PC-3 (cell line): Measurements from ENCODE around the gene CLIC4. TPM values are rescaled to one million over a fixed set of nuclear protein-coding genes. Genes with fewer than 3 reads are reported as not detected.
A peak's percentile ranks its signal among the peaks of the same experiment; 100 is the strongest.

Experiments used
- ATAC-seq: fragments of 200-7000 bp; cut with Tn5 transposase; 2 replicates; pipeline ENCODE4 v1.9.1; 2020; ENCODE audit warnings: mild to moderate bottlenecking, moderate library complexity
- BruUV-seq: library from RNA; stranded (reverse); fragments of 400-500 nt; replicated peaks from 2 replicates; lab custom pipeline; 2021; lab: Mats Ljungman, UMichigan
- CTCF ChIA-PET: fragments of 300-600 bp; sonication (Branson Sonifier 250); formaldehyde crosslinking; loops from one replicate; lab custom pipeline; 2022; ENCODE audit warnings: antibody characterized with exemption; lab: Charles Lee
- POLR2A ChIA-PET: fragments of 300-600 bp; sonication (Branson Sonifier 250); formaldehyde crosslinking; loops from one replicate; lab custom pipeline; 2022; ENCODE audit warnings: antibody characterized with exemption; ENCODE audit not compliant: unreplicated experiment; lab: Charles Lee
- DNase-seq: peaks from one replicate; pipeline ENCODE4 v3.0.0-alpha.2; 2015
- H2AFZ ChIP-seq: fragments of 300-600 bp; sonication (generic); 2 replicates; pipeline ENCODE4 v1.6.0; 2016; ENCODE audit warnings: antibody characterized with exemption, low read length
- H3F3A ChIP-seq: fragments of 300-600 bp; sonication (generic); one replicate; pipeline ENCODE4 v1.6.0; 2017; ENCODE audit warnings: antibody characterized with exemption, low read length, control low read depth, mild to moderate bottlenecking; ENCODE audit not compliant: unreplicated experiment
- H3K27ac ChIP-seq: fragments of 300-600 bp; sonication (generic); 2 replicates; pipeline ENCODE4 v1.5.1; 2016; ENCODE audit warnings: mild to moderate bottlenecking, low read length
- H3K27me3 ChIP-seq: fragments of 300-600 bp; sonication (generic); 2 replicates; pipeline ENCODE4 v1.6.1; 2016; ENCODE audit warnings: low read length, mixed read lengths
- H3K36me3 ChIP-seq: fragments of 300-600 bp; sonication (generic); 2 replicates; pipeline ENCODE4 v1.6.1; 2016; ENCODE audit warnings: low read depth, mixed run types, low read length, mixed read lengths
- H3K4me1 ChIP-seq: fragments of 300-600 bp; sonication (generic); 2 replicates; pipeline ENCODE4 v1.5.1; 2016; ENCODE audit warnings: low read length; ENCODE audit not compliant: insufficient read depth
- H3K4me2 ChIP-seq: fragments of 300-600 bp; sonication (generic); 2 replicates; pipeline ENCODE4 v1.6.0; 2016; ENCODE audit warnings: low read length
- H3K4me3 ChIP-seq: fragments of 300-600 bp; sonication (generic); 2 replicates; pipeline ENCODE4 v1.5.1; 2016; ENCODE audit warnings: mild to moderate bottlenecking, low read length, mixed read lengths
- H3K79me2 ChIP-seq: fragments of 300-600 bp; sonication (generic); 2 replicates; pipeline ENCODE4 v1.6.1; 2017; ENCODE audit warnings: low read length, mixed read lengths
- H3K9ac ChIP-seq: fragments of 300-600 bp; sonication (generic); 2 replicates; pipeline ENCODE4 v1.6.0; 2016; ENCODE audit warnings: mild to moderate bottlenecking, low read length
- H3K9me2 ChIP-seq: fragments of 300-600 bp; sonication (generic); replicated peaks from 2 replicates; pipeline ENCODE4 v1.6.1; 2016; ENCODE audit warnings: mixed run types, low read length, mixed read lengths
- H3K9me3 ChIP-seq: fragments of 300-600 bp; sonication (generic); 2 replicates; pipeline ENCODE4 v1.6.1; 2016; ENCODE audit warnings: low read length, mixed read lengths
- H4K20me1 ChIP-seq: fragments of 300-600 bp; sonication (generic); 2 replicates; pipeline ENCODE4 v1.6.1; 2016; ENCODE audit warnings: low read length, mixed read lengths
- EZH2 ChIP-seq: fragments of 300-600 bp; sonication (generic); IDR thresholded peaks from one replicate; pipeline ENCODE4 v1.6.1; 2017; ENCODE audit warnings: antibody characterized with exemption, mild to moderate bottlenecking, low read length; ENCODE audit not compliant: unreplicated experiment
- EZH2phosphoT487 ChIP-seq: fragments of 300-600 bp; sonication (generic); IDR thresholded peaks from 2 replicates; pipeline ENCODE4 v1.6.1; 2018; ENCODE audit warnings: mild to moderate bottlenecking, antibody characterized with exemption, low read length, borderline replicate concordance
- intact Hi-C: fragments of 100-400 bp; cut with micrococcal nuclease; formaldehyde crosslinking; loops from 2 replicates; pipeline ENCODE4 v1.9.0; 2023
- total RNA-seq: library from RNA; depleted of rRNA; stranded (reverse); fragments of >200 nt; gene quantifications from 2 replicates; pipeline ENCODE4 v1.2.3, GENCODE V29; 2014
- TF ChIP-seq, protein P1 (sequence below): fragments of 300-600 bp; sonication (generic); conservative IDR thresholded peaks from 2 replicates; pipeline ENCODE4 v1.5.1; 2017; ENCODE audit warnings: antibody characterized with exemption, low read depth, mild to moderate bottlenecking, low read length

Gene CLIC4
- total RNA-seq, 1 experiment from 2014 or later, result 57.6 TPM

DNA sequence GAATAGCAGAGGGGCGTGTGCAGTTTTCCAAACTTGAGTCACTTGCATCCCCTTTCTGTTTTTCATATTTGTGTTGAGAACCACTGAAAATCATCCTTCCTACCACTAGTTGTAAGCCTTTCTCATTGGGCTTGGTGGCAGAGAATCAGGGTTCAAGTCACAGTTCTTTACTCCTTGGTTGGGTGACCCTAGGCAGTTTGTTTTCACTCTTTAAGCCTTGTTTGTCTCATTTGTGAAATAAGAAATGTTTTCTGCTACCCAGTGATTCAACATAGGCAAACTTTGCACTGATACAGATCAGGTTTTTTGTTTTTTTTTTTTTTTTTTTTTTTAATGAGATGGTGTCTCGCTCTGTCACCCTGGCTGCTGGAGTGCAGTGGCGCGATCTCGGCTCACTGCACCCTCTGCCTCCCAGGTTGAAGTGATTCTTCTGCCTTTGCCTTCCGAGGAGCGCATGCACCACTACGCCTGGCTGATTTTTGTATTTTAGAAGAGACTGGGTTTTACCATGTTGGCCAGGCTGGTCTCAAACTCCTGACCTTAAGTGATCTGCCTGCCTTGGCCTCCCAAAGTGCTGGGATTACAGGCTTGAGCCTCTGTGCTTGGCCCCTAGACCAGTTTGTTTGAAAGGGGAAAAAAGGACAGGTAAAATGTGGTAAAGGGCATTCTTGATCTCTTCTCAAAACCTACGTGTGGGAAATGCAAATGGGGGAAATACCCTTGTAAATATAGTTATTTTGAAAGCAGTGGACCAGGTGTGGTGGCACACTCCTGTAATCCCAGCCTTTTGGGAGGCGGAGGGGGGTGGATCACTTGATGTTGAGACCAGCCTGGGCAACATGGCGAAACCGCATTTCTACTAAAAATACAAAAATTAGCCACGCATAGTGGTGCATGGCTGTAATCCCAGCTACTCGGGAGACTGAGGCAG is 3.2 kb downstream of the CLIC4 start:
- ChIA-PET POLR2A (interaction anchor here (0.7 kb wide), 1 partner anchor 60 kb away, joined by 3 read pairs; no protein-coding TSS in a partner anchor), CTCF (interaction anchor here (0.6 kb wide), 1 partner anchor 29 kb away, joined by 3 read pairs; no protein-coding TSS in a partner anchor)
- ATAC-seq (no peak), DNase-seq (no peak)
- no peak overlapping the region for H2AFZ ChIP-seq
- no peaks in the 10 kb centered on the region for H3K9me3 ChIP-seq
- peaks cover 80% of the 10 kb centered on the region for H3K79me2 ChIP-seq
- no peaks in the 10 kb centered on the region for H3F3A ChIP-seq
- H3K4me1 ChIP-seq, result peaks cover 19% of the 10 kb centered on the region
- H3K36me3 ChIP-seq, result no peaks in the 10 kb centered on the region
- BruUV-seq, result no TSS peak
- TF ChIP-seq EZH2, result no peak
- TF ChIP-seq EZH2phosphoT487, result no peak
- TF ChIP-seq, protein P1, sequence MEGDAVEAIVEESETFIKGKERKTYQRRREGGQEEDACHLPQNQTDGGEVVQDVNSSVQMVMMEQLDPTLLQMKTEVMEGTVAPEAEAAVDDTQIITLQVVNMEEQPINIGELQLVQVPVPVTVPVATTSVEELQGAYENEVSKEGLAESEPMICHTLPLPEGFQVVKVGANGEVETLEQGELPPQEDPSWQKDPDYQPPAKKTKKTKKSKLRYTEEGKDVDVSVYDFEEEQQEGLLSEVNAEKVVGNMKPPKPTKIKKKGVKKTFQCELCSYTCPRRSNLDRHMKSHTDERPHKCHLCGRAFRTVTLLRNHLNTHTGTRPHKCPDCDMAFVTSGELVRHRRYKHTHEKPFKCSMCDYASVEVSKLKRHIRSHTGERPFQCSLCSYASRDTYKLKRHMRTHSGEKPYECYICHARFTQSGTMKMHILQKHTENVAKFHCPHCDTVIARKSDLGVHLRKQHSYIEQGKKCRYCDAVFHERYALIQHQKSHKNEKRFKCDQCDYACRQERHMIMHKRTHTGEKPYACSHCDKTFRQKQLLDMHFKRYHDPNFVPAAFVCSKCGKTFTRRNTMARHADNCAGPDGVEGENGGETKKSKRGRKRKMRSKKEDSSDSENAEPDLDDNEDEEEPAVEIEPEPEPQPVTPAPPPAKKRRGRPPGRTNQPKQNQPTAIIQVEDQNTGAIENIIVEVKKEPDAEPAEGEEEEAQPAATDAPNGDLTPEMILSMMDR, result no peak
- intact Hi-C loops, result loop anchor here (5.0 kb wide), 1 partner anchor 61 kb away; no protein-coding TSS in a partner anchor
- no peak overlapping the region; the same call in 1 of the 2 replicates for H3K4me3 ChIP-seq
- no peak overlapping the region for H3K9ac ChIP-seq
- peaks cover 14% of the 10 kb centered on the region for H4K20me1 ChIP-seq
- H3K9me2 ChIP-seq, result no peaks in the 10 kb centered on the region
- H3K4me2 ChIP-seq, result peak overlapping the region; percentile 82; the same call in 1 of the 2 replicates
- H3K27me3 ChIP-seq, result no peaks in the 10 kb centered on the region
- no peak overlapping the region for H3K27ac ChIP-seq

- Histone ChIP-seq H3K36me3 (no peaks in the 10 kb centered on the region), H3K9me2 (no peaks in the 10 kb centered on the region), H3K79me2 (peaks cover 88% of the 10 kb centered on the region), H3K9ac (no peak overlapping the region), H3K27ac (no peak overlapping the region), H3K9me3 (no peaks in the 10 kb centered on the region), H3K4me2 (no peak overlapping the region), H3K27me3 (no peaks in the 10 kb centered on the region), H4K20me1 (peaks cover 20% of the 10 kb centered on the region), H3K4me3 (no peak overlapping the region), H2AFZ (no peak overlapping the region), H3F3A (no peaks in the 10 kb centered on the region), H3K4me1 (peaks cover 11% of the 10 kb centered on the region)
- ATAC-seq, result no peak
- ChIA-PET POLR2A (no interaction called here), CTCF (no interaction called here)
- TF ChIP-seq EZH2 (no peak), EZH2phosphoT487 (no peak)
- TF ChIP-seq, protein P1, result no peak
- no TSS peak for BruUV-seq
- DNase-seq, result no peak
- intact Hi-C loops, result loop anchor here (5.0 kb wide), 1 partner anchor 62 kb away; no protein-coding TSS in a partner anchor
Observed at GRCh38 chr1:24749252-24749651, 4.0 kb downstream of the CLIC4 start.
